Upper lobe of left lung (tissue), 6 donors: ENCODE results near the gene MRPL37. TPM values are rescaled to one million over a fixed set of nuclear protein-coding genes. Genes with fewer than 3 reads are reported as not detected.

Source experiments
- ATAC-seq, 2 donors: fragments of 200-7000 bp; cut with Tn5 transposase; one replicate each; pipeline ENCODE4 v1.9.1; 2022; ENCODE audit warnings: mild to moderate bottlenecking in 2 of 2, moderate library complexity in 2 of 2; ENCODE audit not compliant: low FRiP score in 2 of 2
- DNase-seq, 2 donors: peaks; one replicate each; pipeline ENCODE4 v3.0.0-alpha.2; 2019 to 2020
- H3K27ac ChIP-seq, 4 donors: fragments of 200-600 bp; sonication (generic); one replicate each; pipeline ENCODE4 v1.5.1; 2016 to 2019
- H3K27me3 ChIP-seq, 4 donors: fragments of 200-600 bp; sonication (generic); one replicate each; pipeline ENCODE4 v1.5.1; 2017 to 2019
- H3K36me3 ChIP-seq, 4 donors: fragments of 200-600 bp; sonication (generic); one replicate each; pipeline ENCODE4 v1.5.1; 2016 to 2019
- H3K4me1 ChIP-seq, 4 donors: fragments of 200-600 bp; sonication (generic); one replicate each; pipeline ENCODE4 v1.5.1; 2018 to 2019
- H3K4me3 ChIP-seq, 4 donors: fragments of 200-600 bp; sonication (generic); one replicate each; pipeline ENCODE4 v1.5.1; 2017 to 2019; ENCODE audit warnings: mild to moderate bottlenecking in 2 of 4, moderate library complexity in 1 of 4
- H3K9me3 ChIP-seq, 4 donors: fragments of 200-600 bp; sonication (generic); one replicate each; pipeline ENCODE4 v1.5.1; 2018 to 2019
- CTCF ChIP-seq, 6 experiments: fragments of 450-650 bp in 4 of 6; fragments of 200-600 bp in 2 of 6; sonication (generic) in 2 of 6; IDR thresholded peaks; one replicate each; pipeline ENCODE4 v1.5.1; 2016 to 2019; ENCODE audit warnings: antibody characterized with exemption in 6 of 6
- EP300 ChIP-seq, 4 donors: sonication (generic); formaldehyde crosslinking; IDR thresholded peaks; one replicate each; pipeline ENCODE4 v1.5.1; 2017; ENCODE audit warnings: antibody characterized with exemption in 4 of 4, control low read depth in 2 of 4
- POLR2A ChIP-seq, 4 donors: fragments of 450-650 bp; IDR thresholded peaks; one replicate each; pipeline ENCODE4 v1.5.1; 2016 to 2017; ENCODE audit warnings: antibody characterized with exemption in 4 of 4, mild to moderate bottlenecking in 2 of 4
- POLR2AphosphoS5 ChIP-seq, 2 donors: sonication (generic); formaldehyde crosslinking; IDR thresholded peaks; one replicate each; pipeline ENCODE4 v1.5.1; 2017; ENCODE audit warnings: antibody characterized with exemption in 2 of 2
- WGBS, 2 donors: methylation state at CpG; one replicate each; pipeline ENCODE4 v1.1.5; 2017 to 2018; 5-methylcytosine and 5-hydroxymethylcytosine counted together
- total RNA-seq, 6 donors: library from RNA; depleted of rRNA in 4 of 6; stranded (reverse); fragments of >200 nt in 4 of 6; gene quantifications; one replicate each; pipeline versions ENCODE4 v1.1.0 to v1.2.1, GENCODE V29; 2016 to 2021
- donor health status: DM: no; HTN: no; CAD: no; lungs with moderate emphysema.
- donor health status: DM: no; HTN: yes; CAD: no; lungs with severe emphysema.

MRPL37 gene
- total RNA-seq = 10 to 100 TPM; 33.2 to 58.2 (median 47.0) TPM

GRCh38 chr1:54199765-54200518, at the start of gene MRPL37, which contains the start of gene CYB5RL:
TSS of gene MRPL37 (plus strand) at chr1:54200167. CDS start at chr1:54200244, 77 bp downstream.
TSS of gene CYB5RL (minus strand) at chr1:54200030. CDS start at chr1:54195616, 4,414 bp downstream.
- Histone ChIP-seq H3K36me3 (peaks cover 0 to 12% (median 7%) of the 10 kb centered on the region in 4 donors), H3K9me3 (no peaks in the 10 kb centered on the region), H3K4me1 (peaks cover 15 to 28% (median 19%) of the 10 kb centered on the region in 4 donors), H3K4me3 (peak within 1 kb of the TSS; percentile 68 to 98 (median 96)), H3K27me3 (no peaks in the 10 kb centered on the region), H3K27ac (peak within 1 kb of the TSS; percentile 60 to 90 (median 82))
- peak; percentile 96 to 98 for ATAC-seq
- DNase-seq = peak; percentile 95
- TF ChIP-seq CTCF (IDR thresholded peaks at IDR 0.05) = no peak
- TF ChIP-seq POLR2A (IDR thresholded peaks at IDR 0.05) = peak in 3 of 4 donors; percentile 18 to 67 (median 53)
- TF ChIP-seq POLR2AphosphoS5 (IDR thresholded peaks at IDR 0.05) = peak in 1 of 2 donors; percentile 77
- WGBS, 2 donors = 0 to 1% methylated on average over 38 to 40 of the region's 51 CpGs

GRCh38 chr1:54151013-54151412, 49.0 kb upstream of the MRPL37 start:
- WGBS, 2 donors = 85 to 87% methylated on average over 5 of the region's 5 CpGs
- Histone ChIP-seq H3K4me3 (no peak overlapping the region), H3K9me3 (no peaks in the 10 kb centered on the region), H3K27me3 (no peaks in the 10 kb centered on the region), H3K4me1 (peaks cover 0 to 10% (median 3%) of the 10 kb centered on the region in 4 donors), H3K27ac (no peak overlapping the region), H3K36me3 (no peaks in the 10 kb centered on the region)
- ATAC-seq (no peak), DNase-seq (no peak)
- TF ChIP-seq EP300 (IDR thresholded peaks at IDR 0.05) = no peak
- TF ChIP-seq POLR2A (IDR thresholded peaks at IDR 0.05) = no peak
- TF ChIP-seq POLR2AphosphoS5 (IDR thresholded peaks at IDR 0.05) = no peak
- no peak for TF ChIP-seq CTCF (IDR thresholded peaks at IDR 0.05)

- ATAC-seq (no peak), DNase-seq (peak in 1 of 2 donors; percentile 30)
- Histone ChIP-seq H3K4me3 (no peak within 1 kb of the TSS), H3K4me1 (peaks cover 0 to 10% (median 3%) of the 10 kb centered on the region in 4 donors), H3K27ac (peak within 1 kb of the TSS in 2 of 4 donors; percentile 15 to 22), H3K9me3 (no peaks in the 10 kb centered on the region), H3K27me3 (no peaks in the 10 kb centered on the region), H3K36me3 (no peaks in the 10 kb centered on the region)
- WGBS, 2 donors = 93 to 94% methylated on average over 3 to 5 of the region's 5 CpGs
- TF ChIP-seq CTCF (IDR thresholded peaks at IDR 0.05) = no peak
- TF ChIP-seq POLR2A (IDR thresholded peaks at IDR 0.05) = no peak
- TF ChIP-seq POLR2AphosphoS5 (IDR thresholded peaks at IDR 0.05) = no peak
- TF ChIP-seq EP300 (IDR thresholded peaks at IDR 0.05) = no peak
These were observed 47.3 kb upstream of the MRPL37 start, which contains the start of gene CDCP2 for GRCh38 chr1:54152696-54153095. TSS of gene CDCP2 (minus strand) at chr1:54153000. CDS start at chr1:54152922, 78 bp downstream.

- WGBS, 2 donors = 66 to 71% methylated on average over 17 to 19 of the region's 19 CpGs
- ATAC-seq = peak; percentile 42 to 79
- H3K4me1 ChIP-seq = peaks cover 0 to 10% (median 3%) of the 10 kb centered on the region in 4 donors
- H3K36me3 ChIP-seq = no peaks in the 10 kb centered on the region
- H3K27ac ChIP-seq = peak overlapping the region in 2 of 4 donors; percentile 15 to 22
- no peaks in the 10 kb centered on the region for H3K27me3 ChIP-seq
- H3K4me3 ChIP-seq = no peak overlapping the region
- no peaks in the 10 kb centered on the region for H3K9me3 ChIP-seq
- TF ChIP-seq EP300 (IDR thresholded peaks at IDR 0.05) = no peak
- no peak for TF ChIP-seq CTCF (IDR thresholded peaks at IDR 0.05)
- TF ChIP-seq POLR2A (IDR thresholded peaks at IDR 0.05) = no peak
- TF ChIP-seq POLR2AphosphoS5 (IDR thresholded peaks at IDR 0.05) = no peak
- peak in 1 of 2 donors; percentile 68 for DNase-seq
These were observed 46.2 kb upstream of the MRPL37 start for GRCh38 chr1:54153535-54154439.
